GM12878 (cell line): ENCODE results near the gene LASP1. TPM values are rescaled to one million over a fixed set of nuclear protein-coding genes. Genes with fewer than 3 reads are reported as not detected.

ENCODE experiments used
- ATAC-seq: fragments of 200-7000 bp; cut with Tn5 transposase; 3 replicates; pipeline ENCODE4 v1.9.1; 2020; ENCODE audit warnings: mild to moderate bottlenecking, moderate library complexity
- BruUV-seq: library from RNA; stranded (reverse); fragments of 400-500 nt; replicated peaks from 2 replicates; lab custom pipeline; 2021; lab: Mats Ljungman, UMichigan
- CTCF ChIA-PET: fragments of 300-600 bp; sonication (Branson Sonifier 250); formaldehyde crosslinking; extraction: SDS; loops from one replicate; lab custom pipeline; 2021; ENCODE audit warnings: inconsistent platforms; lab: Yijun Ruan, JAX
- POLR2A ChIA-PET: fragments of 350-600 bp; formaldehyde crosslinking; extraction: SDS; loops from one replicate; lab custom pipeline; 2021; ENCODE audit warnings: inconsistent platforms; lab: Charles Lee
- RAD21 ChIA-PET: fragments of 300-600 bp; sonication (Branson Sonifier 250); formaldehyde crosslinking; loops from one replicate; lab custom pipeline; 2023; ENCODE audit warnings: antibody characterized with exemption; ENCODE audit not compliant: unreplicated experiment; lab: Charles Lee
- SMC1A ChIA-PET: fragments of 300-600 bp; sonication (Branson Sonifier 250); formaldehyde crosslinking; loops from one replicate; lab custom pipeline; 2023; ENCODE audit not compliant: unreplicated experiment, uncharacterized antibody; lab: Charles Lee
- DNase-seq: peaks from one replicate; pipeline ENCODE4 v3.0.0-alpha.2; 2011; ENCODE audit warnings: low read depth, low spot score
- FAIRE-seq: peaks from 3 replicates; lab custom pipeline; 2011; peaks lifted over from hg19 to GRCh38; lab: Jason Lieb, UNC
- H2AFZ ChIP-seq: 2 replicates; pipeline ENCODE4 v1.6.0; 2011; ENCODE audit warnings: low read depth, low read length, control low read depth; ENCODE audit not compliant: control insufficient read depth
- H3K27ac ChIP-seq: 2 replicates; pipeline ENCODE4 v1.5.1; 2011; ENCODE audit warnings: control low read depth; ENCODE audit not compliant: control insufficient read depth, insufficient read depth
- H3K27me3 ChIP-seq, 2 experiments: replicated peaks in 1 of 2; 2 replicates each; pipeline versions ENCODE4 v1.6.0 to v1.6.1; 2011; ENCODE audit warnings: low read length in 1 of 2; ENCODE audit not compliant: control insufficient read depth in 2 of 2, insufficient read depth in 2 of 2
- H3K36me3 ChIP-seq, 2 experiments: 2 replicates each; pipeline ENCODE4 v1.5.1; 2011; ENCODE audit warnings: low read length in 1 of 2; ENCODE audit not compliant: control insufficient read depth in 2 of 2, insufficient read depth in 2 of 2
- H3K4me1 ChIP-seq: 2 replicates; pipeline ENCODE4 v1.6.1; 2011; ENCODE audit warnings: mild to moderate bottlenecking, low read length, moderate library complexity, mixed read lengths; ENCODE audit not compliant: control insufficient read depth, insufficient read depth
- H3K4me2 ChIP-seq: 2 replicates; pipeline ENCODE4 v1.6.0; 2011; ENCODE audit warnings: control low read depth; ENCODE audit not compliant: control insufficient read depth, insufficient read depth
- H3K4me3 ChIP-seq: fragments of 200-600 bp; sonication (generic); 2 replicates; pipeline ENCODE4 v1.5.1; 2016
- H3K79me2 ChIP-seq: 2 replicates; pipeline ENCODE4 v1.6.0; 2011; ENCODE audit warnings: low read length; ENCODE audit not compliant: control insufficient read depth, insufficient read depth
- H3K9ac ChIP-seq: 2 replicates; pipeline ENCODE4 v1.8.0; 2011; ENCODE audit warnings: low read length, control low read depth, mixed read lengths; ENCODE audit not compliant: control insufficient read depth, insufficient read depth
- H3K9me3 ChIP-seq: replicated peaks from 3 replicates; pipeline ENCODE4 v1.5.1; 2011; ENCODE audit warnings: mild to moderate bottlenecking, low read length; ENCODE audit not compliant: control insufficient read depth, insufficient read depth
- H4K20me1 ChIP-seq: 2 replicates; pipeline ENCODE4 v1.6.0; 2011; ENCODE audit not compliant: control insufficient read depth, insufficient read depth
- ATF7 ChIP-seq: fragments of 450-650 bp; IDR thresholded peaks from 2 replicates; pipeline ENCODE4 v1.6.1; 2016; ENCODE audit warnings: low read depth, mild to moderate bottlenecking
- HCFC1 ChIP-seq: fragments of 150-350 bp; IDR thresholded peaks from 2 replicates; pipeline ENCODE4 v1.6.1; 2014; ENCODE audit warnings: low read length
- IRF4 ChIP-seq: IDR thresholded peaks from 2 replicates; pipeline ENCODE4 v1.6.1; 2011; ENCODE audit warnings: low read depth, low read length
- JUNB ChIP-seq: IDR thresholded peaks from 2 replicates; pipeline ENCODE4 v1.6.1; 2016; ENCODE audit warnings: antibody characterized with exemption, mild to moderate bottlenecking
- KDM1A ChIP-seq: fragments of 200-600 bp; sonication (generic); IDR thresholded peaks from 2 replicates; pipeline ENCODE4 v1.6.1; 2016; ENCODE audit warnings: borderline replicate concordance
- MEF2A ChIP-seq: IDR thresholded peaks from 2 replicates; pipeline ENCODE4 v1.6.1; 2011; ENCODE audit warnings: low read depth, mild to moderate bottlenecking, low read length, moderate library complexity; ENCODE audit not compliant: insufficient read depth
- NBN ChIP-seq: fragments of 450-650 bp; IDR thresholded peaks from 2 replicates; pipeline ENCODE4 v1.6.1; 2016
- PAX8 ChIP-seq: fragments of 450-650 bp; IDR thresholded peaks from 2 replicates; pipeline ENCODE4 v1.6.1; 2017; ENCODE audit warnings: mild to moderate bottlenecking, moderate library complexity
- POLR2A ChIP-seq: IDR thresholded peaks from 2 replicates; pipeline ENCODE4 v1.6.1; 2011; ENCODE audit warnings: low read depth, mild to moderate bottlenecking, low read length
- POLR2AphosphoS5 ChIP-seq: IDR thresholded peaks from 2 replicates; pipeline ENCODE4 v1.6.1; 2011; ENCODE audit warnings: mild to moderate bottlenecking, low read length, inconsistent platforms
- POU2F2 ChIP-seq: IDR thresholded peaks from 3 replicates; pipeline ENCODE4 v1.6.1; 2011; ENCODE audit warnings: low read depth, mild to moderate bottlenecking, low read length, borderline replicate concordance
- RBBP5 ChIP-seq: fragments of 200-600 bp; sonication (generic); conservative IDR thresholded peaks from 2 replicates; pipeline ENCODE4 v1.6.1; 2016
- SIN3A ChIP-seq: IDR thresholded peaks from 2 replicates; pipeline ENCODE4 v1.6.1; 2012; ENCODE audit warnings: low read depth, low read length, improper control_type of control experiment
- STAT3 ChIP-seq: IDR thresholded peaks from 2 replicates; pipeline ENCODE4 v1.6.1; 2011; ENCODE audit warnings: low read depth, low read length, improper control_type of control experiment
- TAF1 ChIP-seq: IDR thresholded peaks from 2 replicates; pipeline ENCODE4 v1.6.1; 2011; ENCODE audit warnings: mild to moderate bottlenecking, low read depth, low read length, borderline replicate concordance
- TBL1XR1 ChIP-seq: IDR thresholded peaks from 2 replicates; pipeline ENCODE4 v1.6.1; 2012; ENCODE audit warnings: low read depth, low read length, improper control_type of control experiment
- whole genome bisulfite sequencing: methylation state at CpG from one replicate; pipeline ENCODE4 v1.1.6; 2016; ENCODE audit warnings: low lambda C conversion rate; ENCODE audit not compliant: insufficient replicate concordance, insufficient coverage; ENCODE audit errors: missing lambda C conversion rate; 5-methylcytosine and 5-hydroxymethylcytosine counted together
- in situ Hi-C: fragments of 300-500 bp; cut with MboI; formaldehyde crosslinking; loops from 9 replicates; pipeline ENCODE4 v1.14.3; 2018; ENCODE audit warnings: mixed read lengths
- intact Hi-C: fragments of 100-400 bp; cut with micrococcal nuclease; formaldehyde crosslinking; loops from one replicate; pipeline ENCODE4 v1.14.2; 2022; ENCODE audit not compliant: unreplicated experiment
- polyA plus RNA-seq, 11 experiments: library from polyadenylated mRNA; depleted of rRNA in 4 of 11; unstranded in 6 of 11; stranded (reverse) in 5 of 11; fragments of >200 nt; fragmentation: Nextera tagmentation in 4 of 11; fragmentation: Illumina TruSeq in 1 of 11; extraction: Ambion mirVana in 4 of 11; extraction: Trizol in 1 of 11; gene quantifications; 1 replicate in 1 of 11; 2 replicates in 10 of 11; pipeline versions ENCODE4 v1.2.1 to v1.2.3, GENCODE V29; 2011 to 2016; ENCODE audit warnings: inconsistent platforms in 2 of 11, missing spikeins in 2 of 11, low read depth in 1 of 11
- total RNA-seq, 4 experiments: library from RNA; depleted of rRNA in 3 of 4; stranded (reverse); fragments of >200 nt in 3 of 4; fragmentation: Illumina TruSeq in 1 of 4; extraction: Trizol in 1 of 4; gene quantifications; 2 replicates each; pipeline versions ENCODE4 v1.2.1 to v1.2.3, GENCODE V29; 2013 to 2021
- TF ChIP-seq, protein P1 (sequence below): fragments of 450-650 bp; formaldehyde crosslinking; IDR thresholded peaks from 2 replicates; pipeline ENCODE4 v1.4.0; 2020; ENCODE audit warnings: mild to moderate bottlenecking, moderate library complexity
- TF ChIP-seq, protein P2 (sequence below): fragments of 450-650 bp; IDR thresholded peaks from 2 replicates; pipeline ENCODE4 v1.6.1; 2017; ENCODE audit warnings: mild to moderate bottlenecking, moderate library complexity

Gene LASP1
- total and polyA plus RNA-seq, 10 of the 15 experiments (the other 5 are each of a cell fraction or from before 2014, with no cell fraction given) = 21.0 to 114 (median 59.3) TPM

DNA sequence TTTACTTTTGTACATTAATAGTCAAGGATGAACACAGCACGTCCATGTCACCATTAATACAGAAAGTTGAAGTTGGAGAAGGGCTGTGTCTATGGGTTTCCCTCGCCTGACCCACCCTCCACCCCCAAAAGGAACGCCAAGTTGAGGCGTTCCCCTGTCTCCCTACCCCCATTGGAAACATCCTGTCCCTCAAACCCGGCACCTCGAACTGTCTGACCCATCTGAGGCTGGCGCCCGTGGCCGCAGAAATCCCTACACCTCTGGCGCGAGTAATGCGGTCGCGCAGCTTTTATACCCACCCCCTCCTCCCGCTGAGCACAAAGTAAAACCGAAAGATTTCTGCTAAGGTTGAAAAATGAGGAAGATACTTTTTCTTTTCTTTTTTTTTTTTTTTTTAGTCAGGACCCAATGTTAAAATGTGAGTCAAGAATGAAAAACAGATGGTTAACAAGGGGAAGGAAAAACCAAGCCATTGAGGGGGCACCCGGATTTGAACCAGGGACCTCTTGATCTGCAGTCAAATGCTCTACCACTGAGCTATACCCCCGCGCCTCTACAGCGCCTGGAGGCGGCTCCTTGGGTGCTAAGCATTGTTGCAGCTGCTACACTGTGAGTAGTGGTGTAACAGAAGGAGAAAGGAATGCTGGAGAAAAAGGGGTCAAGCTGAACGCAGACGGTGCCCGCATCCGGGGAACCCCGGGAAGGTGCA, 887 bp upstream of the LASP1 start:
- SMC1A ChIA-PET = interaction anchor here (1.1 to 4.7 kb wide), 9 partner anchors 10 to 284 kb away, joined by 3 to 23 read pairs (median 6); partner anchors contain the start of genes CWC25 and RPL23
- H2AFZ ChIP-seq = peak overlapping the region; percentile 89
- peak; percentile 77 for DNase-seq
- peaks cover 40% of the 10 kb centered on the region for H3K79me2 ChIP-seq
- H3K4me2 ChIP-seq = peak overlapping the region; percentile 83
- POLR2A ChIA-PET = interaction anchor here (0.6 to 6.3 kb wide), 11 partner anchors 15 to 1129 kb away, joined by 3 to 61 read pairs (median 5); partner anchors contain the start of genes CWC25, PIP4K2B, PSMB3 and RPL23
- RAD21 ChIA-PET = interaction anchor here (0.9 to 4.9 kb wide), 9 partner anchors 9 to 285 kb away, joined by 3 to 37 read pairs (median 4); partner anchors contain the start of genes PIP4K2B and RPL23
- peak overlapping the region; percentile 98 for H3K27ac ChIP-seq
- H3K9me3 ChIP-seq = no peaks in the 10 kb centered on the region
- peaks cover 19% of the 10 kb centered on the region for H3K4me1 ChIP-seq
- no peaks in the 10 kb centered on the region for H3K27me3 ChIP-seq
- H3K36me3 ChIP-seq = peaks cover 0 to 9% of the 10 kb centered on the region in 2 experiments; a peak in 1 of 4 replicates
- in situ Hi-C loops (no loop called here), intact Hi-C loops (loop anchor here (2.0 to 10.0 kb wide), 4 partner anchors 16 to 283 kb away; partner anchors contain the start of genes EPOP, PLXDC1, PSMB3 and RPL23)
- H3K4me3 ChIP-seq = peak overlapping the region; percentile 87
- no TSS peak for BruUV-seq
- peak; percentile 23 for FAIRE-seq
- under 1% methylated on average over 26 of the region's 26 CpGs for WGBS
- CTCF ChIA-PET = interaction anchor here (0.6 to 5.4 kb wide), 15 partner anchors 10 to 330 kb away, joined by 3 to 27 read pairs (median 5); partner anchors contain the start of genes EPOP and RPL23
- H3K9ac ChIP-seq = peak overlapping the region; percentile 93
- peak; percentile 62 for ATAC-seq
- peaks cover 10% of the 10 kb centered on the region; the same call in 1 of the 2 replicates for H4K20me1 ChIP-seq
- TF ChIP-seq JUNB (peak; percentile 31; the same call in 1 of the 2 replicates), POLR2A (peak; percentile 92), TAF1 (peak; percentile 63; the same call in 1 of the 2 replicates), KDM1A (no peak), NBN (peak; percentile 95), POLR2AphosphoS5 (peak; percentile 92), STAT3 (no peak), RBBP5 (no peak), HCFC1 (peak; percentile 13; the same call in 1 of the 2 replicates), POU2F2 (peak; percentile 72), MEF2A (peak; percentile 44; the same call in 1 of the 2 replicates), ATF7 (peak; percentile 78), TBL1XR1 (peak; percentile 60), IRF4 (no peak), SIN3A (no peak; the same call in 1 of the 2 replicates), PAX8 (no peak)
- TF ChIP-seq, protein P1, sequence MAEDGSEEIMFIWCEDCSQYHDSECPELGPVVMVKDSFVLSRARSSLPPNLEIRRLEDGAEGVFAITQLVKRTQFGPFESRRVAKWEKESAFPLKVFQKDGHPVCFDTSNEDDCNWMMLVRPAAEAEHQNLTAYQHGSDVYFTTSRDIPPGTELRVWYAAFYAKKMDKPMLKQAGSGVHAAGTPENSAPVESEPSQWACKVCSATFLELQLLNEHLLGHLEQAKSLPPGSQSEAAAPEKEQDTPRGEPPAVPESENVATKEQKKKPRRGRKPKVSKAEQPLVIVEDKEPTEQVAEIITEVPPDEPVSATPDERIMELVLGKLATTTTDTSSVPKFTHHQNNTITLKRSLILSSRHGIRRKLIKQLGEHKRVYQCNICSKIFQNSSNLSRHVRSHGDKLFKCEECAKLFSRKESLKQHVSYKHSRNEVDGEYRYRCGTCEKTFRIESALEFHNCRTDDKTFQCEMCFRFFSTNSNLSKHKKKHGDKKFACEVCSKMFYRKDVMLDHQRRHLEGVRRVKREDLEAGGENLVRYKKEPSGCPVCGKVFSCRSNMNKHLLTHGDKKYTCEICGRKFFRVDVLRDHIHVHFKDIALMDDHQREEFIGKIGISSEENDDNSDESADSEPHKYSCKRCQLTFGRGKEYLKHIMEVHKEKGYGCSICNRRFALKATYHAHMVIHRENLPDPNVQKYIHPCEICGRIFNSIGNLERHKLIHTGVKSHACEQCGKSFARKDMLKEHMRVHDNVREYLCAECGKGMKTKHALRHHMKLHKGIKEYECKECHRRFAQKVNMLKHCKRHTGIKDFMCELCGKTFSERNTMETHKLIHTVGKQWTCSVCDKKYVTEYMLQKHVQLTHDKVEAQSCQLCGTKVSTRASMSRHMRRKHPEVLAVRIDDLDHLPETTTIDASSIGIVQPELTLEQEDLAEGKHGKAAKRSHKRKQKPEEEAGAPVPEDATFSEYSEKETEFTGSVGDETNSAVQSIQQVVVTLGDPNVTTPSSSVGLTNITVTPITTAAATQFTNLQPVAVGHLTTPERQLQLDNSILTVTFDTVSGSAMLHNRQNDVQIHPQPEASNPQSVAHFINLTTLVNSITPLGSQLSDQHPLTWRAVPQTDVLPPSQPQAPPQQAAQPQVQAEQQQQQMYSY (CRISPR knock-in tag) = no peak
- TF ChIP-seq, protein P2, sequence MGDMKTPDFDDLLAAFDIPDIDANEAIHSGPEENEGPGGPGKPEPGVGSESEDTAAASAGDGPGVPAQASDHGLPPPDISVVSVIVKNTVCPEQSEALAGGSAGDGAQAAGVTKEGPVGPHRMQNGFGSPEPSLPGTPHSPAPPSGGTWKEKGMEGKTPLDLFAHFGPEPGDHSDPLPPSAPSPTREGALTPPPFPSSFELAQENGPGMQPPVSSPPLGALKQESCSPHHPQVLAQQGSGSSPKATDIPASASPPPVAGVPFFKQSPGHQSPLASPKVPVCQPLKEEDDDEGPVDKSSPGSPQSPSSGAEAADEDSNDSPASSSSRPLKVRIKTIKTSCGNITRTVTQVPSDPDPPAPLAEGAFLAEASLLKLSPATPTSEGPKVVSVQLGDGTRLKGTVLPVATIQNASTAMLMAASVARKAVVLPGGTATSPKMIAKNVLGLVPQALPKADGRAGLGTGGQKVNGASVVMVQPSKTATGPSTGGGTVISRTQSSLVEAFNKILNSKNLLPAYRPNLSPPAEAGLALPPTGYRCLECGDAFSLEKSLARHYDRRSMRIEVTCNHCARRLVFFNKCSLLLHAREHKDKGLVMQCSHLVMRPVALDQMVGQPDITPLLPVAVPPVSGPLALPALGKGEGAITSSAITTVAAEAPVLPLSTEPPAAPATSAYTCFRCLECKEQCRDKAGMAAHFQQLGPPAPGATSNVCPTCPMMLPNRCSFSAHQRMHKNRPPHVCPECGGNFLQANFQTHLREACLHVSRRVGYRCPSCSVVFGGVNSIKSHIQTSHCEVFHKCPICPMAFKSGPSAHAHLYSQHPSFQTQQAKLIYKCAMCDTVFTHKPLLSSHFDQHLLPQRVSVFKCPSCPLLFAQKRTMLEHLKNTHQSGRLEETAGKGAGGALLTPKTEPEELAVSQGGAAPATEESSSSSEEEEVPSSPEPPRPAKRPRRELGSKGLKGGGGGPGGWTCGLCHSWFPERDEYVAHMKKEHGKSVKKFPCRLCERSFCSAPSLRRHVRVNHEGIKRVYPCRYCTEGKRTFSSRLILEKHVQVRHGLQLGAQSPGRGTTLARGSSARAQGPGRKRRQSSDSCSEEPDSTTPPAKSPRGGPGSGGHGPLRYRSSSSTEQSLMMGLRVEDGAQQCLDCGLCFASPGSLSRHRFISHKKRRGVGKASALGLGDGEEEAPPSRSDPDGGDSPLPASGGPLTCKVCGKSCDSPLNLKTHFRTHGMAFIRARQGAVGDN = no peak
